Panc1 (cell line): ENCODE results near the gene ECT2. TPM values are rescaled to one million over a fixed set of nuclear protein-coding genes. Genes with fewer than 3 reads are reported as not detected.

Experiments
- ATAC-seq: fragments of 200-7000 bp; cut with Tn5 transposase; 2 replicates; pipeline ENCODE4 v1.9.1; 2020; ENCODE audit warnings: mild to moderate bottlenecking, moderate library complexity
- BruUV-seq: library from RNA; stranded (reverse); fragments of 400-500 nt; replicated peaks from 2 replicates; lab custom pipeline; 2021; lab: Mats Ljungman, UMichigan
- CTCF ChIA-PET: fragments of 300-600 bp; sonication (Branson Sonifier 250); formaldehyde crosslinking; loops from one replicate; lab custom pipeline; 2022; ENCODE audit warnings: antibody characterized with exemption; lab: Charles Lee
- POLR2A ChIA-PET: fragments of 300-600 bp; sonication (Branson Sonifier 250); formaldehyde crosslinking; loops from one replicate; lab custom pipeline; 2022; ENCODE audit warnings: antibody characterized with exemption; lab: Charles Lee
- DNase-seq: peaks from one replicate; pipeline ENCODE4 v3.0.0-alpha.2; 2010; ENCODE audit warnings: low read depth, low spot score
- H3K27ac ChIP-seq: 2 replicates; pipeline ENCODE4 v1.5.1; 2011; ENCODE audit warnings: mild to moderate bottlenecking, low read length, inconsistent platforms
- H3K27me3 ChIP-seq: fragments of 200-500 bp; sonication (Bioruptor generic); 2 replicates; pipeline ENCODE4 v1.6.0; 2014; ENCODE audit warnings: low read length, inconsistent platforms; ENCODE audit not compliant: control insufficient read depth, insufficient read depth
- H3K36me3 ChIP-seq: fragments of 200-500 bp; sonication (Bioruptor generic); 2 replicates; pipeline ENCODE4 v1.5.1; 2014; ENCODE audit warnings: inconsistent platforms, mild to moderate bottlenecking, low read length, moderate library complexity; ENCODE audit not compliant: control insufficient read depth, insufficient read depth
- H3K4me1 ChIP-seq: 2 replicates; pipeline ENCODE4 v1.5.1; 2011; ENCODE audit warnings: inconsistent platforms, mild to moderate bottlenecking, low read length, moderate library complexity; ENCODE audit not compliant: control insufficient read depth, insufficient read depth
- H3K4me3 ChIP-seq, 2 experiments: 2 replicates each; pipeline ENCODE4 v1.5.1; 2011 to 2012; ENCODE audit warnings: low read depth in 2 of 2, low read length in 2 of 2, mild to moderate bottlenecking in 2 of 2, inconsistent platforms in 1 of 2, moderate library complexity in 1 of 2
- H3K9me3 ChIP-seq: fragments of 200-500 bp; sonication (Bioruptor generic); 2 replicates; pipeline ENCODE4 v1.5.1; 2014; ENCODE audit warnings: low read depth, mild to moderate bottlenecking, inconsistent platforms, low read length, moderate library complexity; ENCODE audit not compliant: control insufficient read depth, insufficient read depth
- POLR2AphosphoS5 ChIP-seq: IDR thresholded peaks from 2 replicates; pipeline ENCODE4 v1.6.1; 2012; ENCODE audit warnings: mild to moderate bottlenecking, low read depth, low read length, moderate library complexity
- REST ChIP-seq, 2 experiments: IDR thresholded peaks; 2 replicates each; pipeline ENCODE4 v1.6.1; 2011 to 2012; ENCODE audit warnings: low read depth in 2 of 2, control low read depth in 1 of 2, low read length in 1 of 2, mild to moderate bottlenecking in 1 of 2, moderate library complexity in 1 of 2; ENCODE audit not compliant: insufficient read depth in 1 of 2
- SIN3A ChIP-seq: IDR thresholded peaks from 2 replicates; pipeline ENCODE4 v1.6.1; 2012; ENCODE audit warnings: low read depth, mild to moderate bottlenecking, low read length, moderate library complexity, borderline replicate concordance; ENCODE audit not compliant: insufficient read depth
- TCF7L2 ChIP-seq: IDR thresholded peaks from 2 replicates; pipeline ENCODE4 v1.6.1; 2011; ENCODE audit warnings: mild to moderate bottlenecking, low read depth, low read length, inconsistent platforms
- in situ Hi-C: cut with HindIII; loops from 2 replicates; pipeline ENCODE4 v1.10.0; 2016; ENCODE audit warnings: low sequenced_read_pairs, low pct_unique_long_range_greater_than_20kb
- intact Hi-C: fragments of 100-400 bp; cut with micrococcal nuclease; formaldehyde crosslinking; loops from one replicate; pipeline ENCODE4 v1.10.0; 2022; ENCODE audit not compliant: unreplicated experiment
- total RNA-seq: library from RNA; stranded (reverse); gene quantifications from one replicate; pipeline ENCODE4 v1.2.1, GENCODE V29; 2021; ENCODE audit not compliant: unreplicated experiment
- TF ChIP-seq, protein P1 (sequence below): fragments of 450-650 bp; IDR thresholded peaks from 2 replicates; pipeline ENCODE4 v1.5.1; 2017; ENCODE audit warnings: mild to moderate bottlenecking

Gene ECT2
- total RNA-seq, 1 experiment from 2014 or later, result 102 TPM

GRCh38 chr3:172709774-172710663, 40.5 kb upstream of the ECT2 start:
- DNase-seq (no peak), ATAC-seq (peak; percentile 19; the same call in 1 of the 2 replicates)
- intact Hi-C loops, result loop anchor here (2.0 kb wide), 1 partner anchor 37 kb away; no protein-coding TSS in a partner anchor
- H3K27ac ChIP-seq, result peak overlapping the region; percentile 96
- 0 out of 2 replicates have a peak, but pooled peaks cover 5% of the 10 kb centered on the region for H3K36me3 ChIP-seq
- POLR2A ChIA-PET, result interaction anchor here (0.6 kb wide), 2 partner anchors 252 to 340 kb away, joined by 3 read pairs; no protein-coding TSS in a partner anchor
- H3K9me3 ChIP-seq, result no peaks in the 10 kb centered on the region
- CTCF ChIA-PET, result interaction anchor here (0.8 to 1.6 kb wide), 2 partner anchors 37 to 86 kb away, joined by 3 to 10 read pairs; no protein-coding TSS in a partner anchor
- no TSS peak for BruUV-seq
- no peaks in the 10 kb centered on the region for H3K27me3 ChIP-seq
- TF ChIP-seq SIN3A (no peak), POLR2AphosphoS5 (no peak), REST (IDR thresholded peaks at IDR 0.05; ENCODE audit: insufficient read depth in 1 of 2, low read depth in 2 of 2, low read length in 1 of 2) (no peak), TCF7L2 (no peak)
- TF ChIP-seq, protein P1, sequence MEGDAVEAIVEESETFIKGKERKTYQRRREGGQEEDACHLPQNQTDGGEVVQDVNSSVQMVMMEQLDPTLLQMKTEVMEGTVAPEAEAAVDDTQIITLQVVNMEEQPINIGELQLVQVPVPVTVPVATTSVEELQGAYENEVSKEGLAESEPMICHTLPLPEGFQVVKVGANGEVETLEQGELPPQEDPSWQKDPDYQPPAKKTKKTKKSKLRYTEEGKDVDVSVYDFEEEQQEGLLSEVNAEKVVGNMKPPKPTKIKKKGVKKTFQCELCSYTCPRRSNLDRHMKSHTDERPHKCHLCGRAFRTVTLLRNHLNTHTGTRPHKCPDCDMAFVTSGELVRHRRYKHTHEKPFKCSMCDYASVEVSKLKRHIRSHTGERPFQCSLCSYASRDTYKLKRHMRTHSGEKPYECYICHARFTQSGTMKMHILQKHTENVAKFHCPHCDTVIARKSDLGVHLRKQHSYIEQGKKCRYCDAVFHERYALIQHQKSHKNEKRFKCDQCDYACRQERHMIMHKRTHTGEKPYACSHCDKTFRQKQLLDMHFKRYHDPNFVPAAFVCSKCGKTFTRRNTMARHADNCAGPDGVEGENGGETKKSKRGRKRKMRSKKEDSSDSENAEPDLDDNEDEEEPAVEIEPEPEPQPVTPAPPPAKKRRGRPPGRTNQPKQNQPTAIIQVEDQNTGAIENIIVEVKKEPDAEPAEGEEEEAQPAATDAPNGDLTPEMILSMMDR, result no peak
- H3K4me1 ChIP-seq, result peaks cover 42% of the 10 kb centered on the region
- peak overlapping the region; percentile 81 to 94 for H3K4me3 ChIP-seq
- in situ Hi-C loops, result no loop called here

DNA sequence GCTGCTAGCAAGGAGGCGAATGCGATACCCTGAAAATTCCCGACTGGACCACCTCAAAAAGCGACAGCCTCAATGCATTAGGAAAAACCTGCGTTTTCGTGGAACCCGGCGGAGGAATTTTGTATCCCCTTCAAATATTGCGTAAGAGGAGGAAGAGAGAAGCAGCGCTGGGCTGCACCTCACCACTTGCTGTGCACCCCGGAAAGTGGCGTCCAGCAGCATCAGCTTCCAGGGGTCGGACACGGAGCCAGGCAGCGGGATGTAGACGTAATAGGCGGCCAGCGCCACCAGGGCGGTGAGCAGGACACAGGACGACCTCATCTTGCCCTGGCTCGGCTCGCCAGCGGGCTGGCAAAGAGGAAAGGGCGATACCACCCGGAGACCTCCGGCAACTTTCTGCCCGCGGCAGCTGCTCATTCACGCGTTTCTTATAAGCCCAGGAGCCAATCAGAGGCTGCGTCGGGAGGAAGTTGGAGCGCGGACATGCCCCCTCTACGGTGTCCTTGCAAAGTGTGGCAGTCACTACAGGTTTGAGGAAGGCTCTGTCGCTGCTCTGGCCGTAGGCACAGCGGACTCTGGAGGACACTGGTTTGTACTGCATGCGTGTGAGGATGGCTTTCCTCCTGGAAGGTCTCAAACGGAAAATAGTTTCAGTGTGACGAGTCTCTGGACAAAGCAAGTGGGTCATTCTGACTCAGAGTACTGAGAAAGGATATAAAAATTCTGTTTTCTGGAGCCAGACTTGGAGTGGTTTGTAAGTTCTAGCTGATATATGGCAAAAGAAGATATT, 39.7 kb upstream of the ECT2 start, which contains the start of gene NCEH1:
Gene NCEH1, minus strand, starts transcription at position 404 of the 790 bp plus-strand sequence. Its CDS starts 83 bp downstream, at position 321.
- Histone ChIP-seq H3K9me3 (no peaks in the 10 kb centered on the region), H3K36me3 (0 out of 2 replicates have a peak, but pooled peaks cover 5% of the 10 kb centered on the region), H3K27ac (peak within 1 kb of the TSS; percentile 96), H3K27me3 (no peaks in the 10 kb centered on the region), H3K4me1 (peaks cover 38% of the 10 kb centered on the region), H3K4me3 (peak within 1 kb of the TSS; percentile 81 to 94)
- ATAC-seq, result peak; percentile 98
- BruUV-seq, result TSS peak; percentile 84
- POLR2A ChIA-PET, result interaction anchor here (0.6 kb wide), 1 partner anchor 341 kb away, joined by 3 read pairs; no protein-coding TSS in a partner anchor
- in situ Hi-C loops (no loop called here), intact Hi-C loops (loop anchor here (2.0 kb wide), 1 partner anchor 38 kb away; no protein-coding TSS in a partner anchor)
- TF ChIP-seq TCF7L2 (no peak), SIN3A (peak; percentile 92; the same call in 1 of the 2 replicates), POLR2AphosphoS5 (peak; percentile 99), REST (IDR thresholded peaks at IDR 0.05; ENCODE audit: insufficient read depth in 1 of 2, low read depth in 2 of 2, low read length in 1 of 2) (no peak)
- TF ChIP-seq, protein P1, result peak; percentile 98
- peak; percentile 99 for DNase-seq
- CTCF ChIA-PET, result interaction anchor here (0.5 to 1.6 kb wide), 4 partner anchors 38 to 88 kb away, joined by 3 to 10 read pairs (median 8); partner anchors contain the start of gene ECT2
